ENCODE measurements around the gene PKP2. TPM values are rescaled to one million over a fixed set of nuclear protein-coding genes. Genes with fewer than 3 reads are reported as not detected.
"Not testable (repeated sequence)": the region's sequence is repeated elsewhere in the genome, so short reads cannot be mapped to it uniquely, and the experiment has no call there.

PKP2 gene
- total RNA-seq, 1 experiment from 2014 or later, result 18.4 TPM

DNA sequence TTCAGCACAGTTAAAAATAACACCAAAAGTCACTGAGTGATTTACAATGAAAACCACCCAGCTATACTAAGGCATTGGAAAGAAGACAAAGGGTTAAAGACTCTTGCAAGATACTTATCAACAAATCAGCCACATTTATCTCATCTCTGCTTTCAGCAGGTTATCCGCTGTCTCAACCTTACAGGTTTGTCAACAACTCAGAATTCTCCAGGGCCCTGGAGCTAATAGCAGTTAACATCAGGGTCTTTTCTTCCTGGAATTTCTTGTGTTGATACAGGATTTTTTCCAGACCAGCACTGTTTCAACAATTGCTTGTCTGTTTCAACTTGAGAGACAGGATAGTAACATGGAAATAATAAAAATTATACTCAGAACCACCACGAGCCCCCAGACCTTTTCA is 3.5 kb downstream of the PKP2 start:
- no peak overlapping the region for H4K5ac ChIP-seq (ENCODE audit: insufficient read length, low read depth, low read length)
- no peak overlapping the region for H3K56ac ChIP-seq (ENCODE audit: insufficient read length, low read depth, low read length)
- Mint-ChIP-seq H3K27ac (peak overlapping the region in 2 of 3 experiments; percentile 35 to 94; a peak in 5 of 7 replicates), H3K4me1 (peaks cover 57 to 59% of the 10 kb centered on the region in 2 experiments), H3K9me3 (no peaks in the 10 kb centered on the region), H3K4me3 (no peak overlapping the region), H3K36me3 (ENCODE audit: insufficient read depth in 1 of 3, low read depth in 3 of 3) (no peaks in the 10 kb centered on the region), H3K27me3 (ENCODE audit: low read depth) (peaks cover 2% of the 10 kb centered on the region; the same call in 1 of the 2 replicates)
- H3K4ac ChIP-seq (ENCODE audit: low read depth, low read length), result no peak overlapping the region
- no peak overlapping the region for H3K18ac ChIP-seq (ENCODE audit: insufficient read length, low read depth, low read length)
- peaks cover 6% of the 10 kb centered on the region for H3K23me2 ChIP-seq (ENCODE audit: insufficient read length, low read depth, low read length, poor library complexity, severe bottlenecking)
- H3K4me2 ChIP-seq (ENCODE audit: insufficient read depth, insufficient read length, low read length), result no peak overlapping the region
- no peak overlapping the region for H2BK20ac ChIP-seq (ENCODE audit: low read depth, low read length, poor library complexity, severe bottlenecking)
- no CpG with 5 or more reads among the region's 2 CpGs for WGBS (ENCODE audit: extremely low coverage, insufficient read length, low lambda C conversion rate)
- H3K4me1 ChIP-seq (ENCODE audit: insufficient read depth, low read length), result peaks cover 9% of the 10 kb centered on the region; the same call in 1 of the 2 replicates
- DNase-seq, result no peak
- H4K8ac ChIP-seq (replicated peaks; ENCODE audit: insufficient read length, low read depth, low read length), result no peak overlapping the region
- no peaks in the 10 kb centered on the region for H3K9me3 ChIP-seq (ENCODE audit: control insufficient read depth, low read depth, low read length)
- TF ChIP-seq, protein P1, sequence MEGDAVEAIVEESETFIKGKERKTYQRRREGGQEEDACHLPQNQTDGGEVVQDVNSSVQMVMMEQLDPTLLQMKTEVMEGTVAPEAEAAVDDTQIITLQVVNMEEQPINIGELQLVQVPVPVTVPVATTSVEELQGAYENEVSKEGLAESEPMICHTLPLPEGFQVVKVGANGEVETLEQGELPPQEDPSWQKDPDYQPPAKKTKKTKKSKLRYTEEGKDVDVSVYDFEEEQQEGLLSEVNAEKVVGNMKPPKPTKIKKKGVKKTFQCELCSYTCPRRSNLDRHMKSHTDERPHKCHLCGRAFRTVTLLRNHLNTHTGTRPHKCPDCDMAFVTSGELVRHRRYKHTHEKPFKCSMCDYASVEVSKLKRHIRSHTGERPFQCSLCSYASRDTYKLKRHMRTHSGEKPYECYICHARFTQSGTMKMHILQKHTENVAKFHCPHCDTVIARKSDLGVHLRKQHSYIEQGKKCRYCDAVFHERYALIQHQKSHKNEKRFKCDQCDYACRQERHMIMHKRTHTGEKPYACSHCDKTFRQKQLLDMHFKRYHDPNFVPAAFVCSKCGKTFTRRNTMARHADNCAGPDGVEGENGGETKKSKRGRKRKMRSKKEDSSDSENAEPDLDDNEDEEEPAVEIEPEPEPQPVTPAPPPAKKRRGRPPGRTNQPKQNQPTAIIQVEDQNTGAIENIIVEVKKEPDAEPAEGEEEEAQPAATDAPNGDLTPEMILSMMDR (conservative IDR thresholded peaks at IDR 0.05), result no peak
- H3K9ac ChIP-seq (ENCODE audit: extremely low read depth, insufficient read length, low read length), result no peak overlapping the region
- peak overlapping the region; percentile 10 for H2BK120ac ChIP-seq (ENCODE audit: low read depth, low read length, poor library complexity, severe bottlenecking)
- H2BK12ac ChIP-seq (ENCODE audit: insufficient read length, low read depth, low read length), result no peak overlapping the region
- H4K91ac ChIP-seq (ENCODE audit: insufficient read length, low read depth, low read length), result no peak overlapping the region
- H3T11ph ChIP-seq (ENCODE audit: low read length), result no peak overlapping the region
- H3K14ac ChIP-seq (ENCODE audit: insufficient read depth, low read length), result no peak overlapping the region
- no peak overlapping the region for H2BK5ac ChIP-seq (ENCODE audit: insufficient read length, low read length)
- no peak overlapping the region for H2AK5ac ChIP-seq (ENCODE audit: insufficient read length, low read length)
- peaks cover 3% of the 10 kb centered on the region; the same call in 1 of the 2 replicates for H3K79me2 ChIP-seq (ENCODE audit: insufficient read depth, low read length)
- no peak overlapping the region for H2AFZ ChIP-seq (ENCODE audit: low read length)
- no peaks in the 10 kb centered on the region for H3K79me1 ChIP-seq (ENCODE audit: insufficient read depth, low read depth, low read length, poor library complexity, severe bottlenecking)
- no peaks in the 10 kb centered on the region for H3K27me3 ChIP-seq (ENCODE audit: insufficient read depth, low read length)
- no peak overlapping the region for H2BK15ac ChIP-seq (ENCODE audit: low read depth, low read length)
- no peaks in the 10 kb centered on the region for H4K20me1 ChIP-seq (ENCODE audit: control insufficient read depth, insufficient read depth, insufficient read length)
- H3K23ac ChIP-seq (ENCODE audit: insufficient read length, low read depth, low read length), result no peak overlapping the region
- peak overlapping the region; percentile 24 for H3K27ac ChIP-seq (ENCODE audit: insufficient read length, low read depth, low read length)

GRCh38 chr12:32892369-32892768 is 4.2 kb downstream of the PKP2 start:
- H3K9me3 ChIP-seq (ENCODE audit: control insufficient read depth, low read depth, low read length); H2AK5ac ChIP-seq (ENCODE audit: insufficient read length, low read length); H3K4ac ChIP-seq (ENCODE audit: low read depth, low read length); DNase-seq; H3K79me1 ChIP-seq (ENCODE audit: insufficient read depth, low read depth, low read length, poor library complexity, severe bottlenecking); H2AFZ ChIP-seq (ENCODE audit: low read length); H3K4me1 ChIP-seq (ENCODE audit: insufficient read depth, low read length); H3K9ac ChIP-seq (ENCODE audit: extremely low read depth, insufficient read length, low read length); H3K27me3 Mint-ChIP-seq (ENCODE audit: low read depth); H2BK5ac ChIP-seq (ENCODE audit: insufficient read length, low read length); H3K23ac ChIP-seq (ENCODE audit: insufficient read length, low read depth, low read length); H2BK120ac ChIP-seq (ENCODE audit: low read depth, low read length, poor library complexity, severe bottlenecking); H4K8ac ChIP-seq (replicated peaks; ENCODE audit: insufficient read length, low read depth, low read length); H3K9me3 Mint-ChIP-seq; H2BK20ac ChIP-seq (ENCODE audit: low read depth, low read length, poor library complexity, severe bottlenecking); H3K56ac ChIP-seq (ENCODE audit: insufficient read length, low read depth, low read length); H4K20me1 ChIP-seq (ENCODE audit: control insufficient read depth, insufficient read depth, insufficient read length); H4K5ac ChIP-seq (ENCODE audit: insufficient read length, low read depth, low read length); H3K79me2 ChIP-seq (ENCODE audit: insufficient read depth, low read length); H3K27me3 ChIP-seq (ENCODE audit: insufficient read depth, low read length); H2BK15ac ChIP-seq (ENCODE audit: low read depth, low read length); H3K23me2 ChIP-seq (ENCODE audit: insufficient read length, low read depth, low read length, poor library complexity, severe bottlenecking); H4K91ac ChIP-seq (ENCODE audit: insufficient read length, low read depth, low read length); H3T11ph ChIP-seq (ENCODE audit: low read length); H3K14ac ChIP-seq (ENCODE audit: insufficient read depth, low read length); H3K36me3 Mint-ChIP-seq (ENCODE audit: insufficient read depth in 1 of 3, low read depth in 3 of 3): not testable (repeated sequence)
- Histone ChIP-seq H3K4me2 (ENCODE audit: insufficient read depth, insufficient read length, low read length) (peak overlapping the region; percentile 10), H3K18ac (ENCODE audit: insufficient read length, low read depth, low read length) (peak overlapping the region; percentile 46), H3K27ac (ENCODE audit: insufficient read length, low read depth, low read length) (peak overlapping the region; percentile 24), H2BK12ac (ENCODE audit: insufficient read length, low read depth, low read length) (peak overlapping the region; percentile 21)
- H3K4me1 Mint-ChIP-seq, result peaks cover 50 to 52% of the 10 kb centered on the region in 2 experiments
- H3K4me3 Mint-ChIP-seq, result peak overlapping the region; percentile 11 to 61
- H3K27ac Mint-ChIP-seq, result peak overlapping the region; percentile 92 to 98 (median 94)
- WGBS (ENCODE audit: extremely low coverage, insufficient read length, low lambda C conversion rate), result no CpG with 5 or more reads among the region's 3 CpGs
